Adrenal gland (tissue), 5 donors: Measurements from ENCODE around the gene OR51T1.
"Not testable (repeated sequence)": the region's sequence is repeated elsewhere in the genome, so short reads cannot be mapped to it uniquely, and the experiment has no call there.

Source experiments
- CTCF ChIP-seq, 6 experiments: fragments of 450-650 bp in 4 of 6; fragments of 200-600 bp in 2 of 6; sonication (generic) in 1 of 6; IDR thresholded peaks; 1 replicate in 5 of 6; 2 replicates in 1 of 6; pipeline versions ENCODE4 v1.5.1 to v1.8.0; 2016 to 2021; ENCODE audit warnings: antibody characterized with exemption in 6 of 6, mild to moderate bottlenecking in 2 of 6, moderate library complexity in 1 of 6
- POLR2A ChIP-seq, 2 donors: fragments of 450-650 bp; IDR thresholded peaks; one replicate each; pipeline ENCODE4 v1.6.1; 2017; ENCODE audit warnings: antibody characterized with exemption in 2 of 2, mild to moderate bottlenecking in 2 of 2, moderate library complexity in 1 of 2
- donor health status: DM: no; HTN: no; CAD: no.

- not testable (repeated sequence) for TF ChIP-seq CTCF, POLR2A (IDR thresholded peaks at IDR 0.05)
These were observed 27.4 kb upstream of the OR51T1 start for GRCh38 chr11:4854286-4854685.
